Measurements from ENCODE around the gene NFATC3.

Gene NFATC3

DNA sequence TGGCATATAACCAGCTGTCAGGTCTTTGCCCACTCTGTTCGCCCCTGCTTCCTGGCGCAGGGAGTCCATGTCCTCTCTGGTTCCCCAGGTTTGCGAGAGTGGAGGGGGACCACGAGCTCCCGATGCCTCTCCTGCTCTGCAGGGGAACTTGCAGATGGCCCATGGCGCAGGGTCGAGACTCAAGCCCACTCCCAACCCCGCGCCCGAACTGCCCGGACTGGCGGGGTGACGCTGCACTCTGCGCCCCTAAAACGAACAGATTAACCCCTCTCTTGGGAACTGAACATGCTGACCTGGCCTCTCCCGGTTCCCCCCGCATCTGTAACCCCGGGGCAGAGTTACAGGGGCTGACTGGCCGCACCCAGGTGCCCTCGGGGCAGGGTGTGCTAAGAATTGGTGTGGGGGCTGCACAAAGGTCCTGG, 159.3 kb downstream of the NFATC3 start:
- no peak for DNase-seq (ENCODE audit: extremely low read depth, low read depth)
- H3K4me3 ChIP-seq (replicated peaks; ENCODE audit: low read depth, low read length), result peak overlapping the region; percentile 79
- TF ChIP-seq, protein P1, sequence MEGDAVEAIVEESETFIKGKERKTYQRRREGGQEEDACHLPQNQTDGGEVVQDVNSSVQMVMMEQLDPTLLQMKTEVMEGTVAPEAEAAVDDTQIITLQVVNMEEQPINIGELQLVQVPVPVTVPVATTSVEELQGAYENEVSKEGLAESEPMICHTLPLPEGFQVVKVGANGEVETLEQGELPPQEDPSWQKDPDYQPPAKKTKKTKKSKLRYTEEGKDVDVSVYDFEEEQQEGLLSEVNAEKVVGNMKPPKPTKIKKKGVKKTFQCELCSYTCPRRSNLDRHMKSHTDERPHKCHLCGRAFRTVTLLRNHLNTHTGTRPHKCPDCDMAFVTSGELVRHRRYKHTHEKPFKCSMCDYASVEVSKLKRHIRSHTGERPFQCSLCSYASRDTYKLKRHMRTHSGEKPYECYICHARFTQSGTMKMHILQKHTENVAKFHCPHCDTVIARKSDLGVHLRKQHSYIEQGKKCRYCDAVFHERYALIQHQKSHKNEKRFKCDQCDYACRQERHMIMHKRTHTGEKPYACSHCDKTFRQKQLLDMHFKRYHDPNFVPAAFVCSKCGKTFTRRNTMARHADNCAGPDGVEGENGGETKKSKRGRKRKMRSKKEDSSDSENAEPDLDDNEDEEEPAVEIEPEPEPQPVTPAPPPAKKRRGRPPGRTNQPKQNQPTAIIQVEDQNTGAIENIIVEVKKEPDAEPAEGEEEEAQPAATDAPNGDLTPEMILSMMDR (IDR thresholded peaks at IDR 0.05; ENCODE audit: low read depth, low read length, missing control alignments), result no peak

DNA sequence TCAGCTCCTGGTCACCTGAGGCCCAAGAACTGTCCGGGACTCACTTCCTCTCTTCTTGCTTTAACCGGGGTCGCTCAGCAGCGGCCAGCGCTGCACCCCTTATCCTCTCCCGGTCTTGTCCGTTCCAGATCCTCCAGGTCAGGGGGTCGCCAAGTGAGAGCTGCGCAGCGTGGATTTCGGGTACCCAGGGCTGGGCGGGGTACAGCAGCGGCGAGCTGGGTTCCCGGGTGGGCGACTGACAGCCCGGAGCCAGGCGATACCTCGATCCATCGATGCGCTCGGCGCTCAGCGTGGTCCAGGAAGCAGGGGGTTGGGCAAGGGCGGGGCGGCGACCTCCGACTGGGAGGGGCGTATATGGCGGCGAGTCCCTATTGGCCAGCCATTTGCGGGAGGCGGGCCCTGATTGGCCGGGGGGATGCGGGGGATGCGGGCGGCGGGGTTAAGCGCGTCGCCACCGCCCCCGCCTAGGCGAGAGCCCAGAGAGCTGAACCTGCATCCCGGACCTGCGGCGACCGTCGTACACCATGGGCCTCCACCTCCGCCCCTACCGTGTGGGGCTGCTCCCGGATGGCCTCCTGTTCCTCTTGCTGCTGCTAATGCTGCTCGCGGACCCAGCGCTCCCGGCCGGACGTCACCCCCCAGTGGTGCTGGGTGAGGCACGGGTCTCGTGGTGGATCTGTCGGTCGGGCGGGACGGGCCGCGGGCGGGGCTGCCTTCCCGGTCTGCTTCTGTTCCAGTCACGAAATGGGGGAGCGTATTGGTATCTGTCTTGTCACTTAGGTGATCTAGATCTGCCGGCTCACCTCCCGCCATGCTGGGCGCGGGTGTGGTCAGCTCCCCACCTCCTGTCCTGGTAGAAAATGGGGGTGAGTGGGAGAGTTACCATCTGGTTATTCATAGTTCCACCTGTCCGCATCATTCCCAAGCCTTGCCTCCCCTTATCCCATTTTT, 160.0 kb downstream of the NFATC3 start, which contains the start of gene PLA2G15:
PLA2G15 (plus strand) TSS at position 471 of the 951 bp plus-strand sequence; CDS start at position 525, 54 bp downstream.
- peak within 1 kb of the TSS; percentile 79 for H3K4me3 ChIP-seq (replicated peaks; ENCODE audit: low read depth, low read length)
- TF ChIP-seq, protein P1 (IDR thresholded peaks at IDR 0.05; ENCODE audit: low read depth, low read length, missing control alignments), result no peak
- peak; percentile 71 for DNase-seq (ENCODE audit: extremely low read depth, low read depth)

DNA sequence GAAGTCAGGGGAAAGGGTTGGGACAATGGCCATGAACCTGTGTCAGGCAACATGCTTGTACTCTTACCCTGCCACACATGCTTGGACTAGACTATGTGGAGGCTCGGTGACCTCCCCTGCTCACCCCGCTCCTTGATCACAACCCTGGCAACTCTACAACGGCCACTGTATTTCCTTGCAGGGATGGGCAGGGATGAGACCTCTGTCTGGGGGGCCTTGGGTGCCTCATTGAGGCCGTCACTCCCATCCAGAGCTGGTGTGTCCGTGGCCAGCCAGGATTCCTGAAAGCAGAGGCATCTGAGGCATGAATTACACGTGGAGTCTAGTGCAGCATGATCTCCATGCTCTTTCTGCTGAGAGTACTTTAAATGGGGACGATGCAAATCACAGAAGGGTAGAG, 161.0 kb downstream of the NFATC3 start:
- TF ChIP-seq, protein P1 (IDR thresholded peaks at IDR 0.05; ENCODE audit: low read depth, low read length, missing control alignments), result no peak
- DNase-seq (ENCODE audit: extremely low read depth, low read depth), result no peak
- peak overlapping the region; percentile 79 for H3K4me3 ChIP-seq (replicated peaks; ENCODE audit: low read depth, low read length)

DNA sequence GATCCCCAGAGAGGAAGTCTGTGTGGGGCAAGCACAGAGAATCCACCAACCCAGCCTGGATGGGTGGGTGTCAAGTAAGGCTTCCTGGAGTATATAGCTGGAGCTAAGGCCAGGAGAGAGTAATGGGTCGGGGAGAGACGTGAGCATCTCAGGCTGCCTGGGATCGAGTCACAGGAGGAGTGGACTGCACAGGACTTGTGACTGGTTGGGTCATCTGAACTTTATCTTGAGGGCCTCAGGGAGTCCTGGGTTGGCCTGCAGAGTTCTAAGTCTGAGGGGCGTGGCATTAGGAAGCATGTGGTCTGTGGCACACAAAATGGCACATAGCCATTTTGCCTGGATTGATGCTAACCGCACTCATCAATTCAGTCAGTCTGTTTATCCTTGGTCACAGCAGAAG, 161.5 kb downstream of the NFATC3 start:
- DNase-seq (ENCODE audit: extremely low read depth, low read depth), result no peak
- H3K4me3 ChIP-seq (replicated peaks; ENCODE audit: low read depth, low read length), result no peak overlapping the region

DNA sequence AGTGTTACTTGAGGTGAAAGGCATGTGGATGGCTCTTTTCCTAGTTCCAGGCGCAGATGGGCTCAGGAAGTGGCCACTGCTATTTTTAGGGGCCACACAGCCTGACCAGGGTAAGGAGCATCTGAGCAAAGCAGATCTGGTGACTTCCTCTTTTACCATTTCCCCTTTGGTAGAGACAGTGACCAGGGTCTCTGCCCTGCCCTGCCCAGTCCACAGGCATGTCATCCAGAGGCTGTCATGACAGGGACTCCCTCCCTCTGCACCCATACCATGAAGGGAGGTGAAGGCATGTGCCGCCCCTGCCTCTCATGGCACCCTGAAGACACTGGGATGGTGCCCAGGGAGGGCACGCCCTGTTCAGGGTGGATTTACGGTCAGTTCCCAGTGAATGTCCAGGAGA, 162.2 kb downstream of the NFATC3 start:
- TF ChIP-seq, protein P1 (IDR thresholded peaks at IDR 0.05; ENCODE audit: low read depth, low read length, missing control alignments), result no peak
- DNase-seq (ENCODE audit: extremely low read depth, low read depth), result no peak
- H3K4me3 ChIP-seq (replicated peaks; ENCODE audit: low read depth, low read length), result no peak overlapping the region

More for the DNA sequence above, 161.5 kb downstream of the NFATC3 start:
- TF ChIP-seq, protein P1 (IDR thresholded peaks at IDR 0.05; ENCODE audit: low read depth, low read length, missing control alignments), result no peak

DNA sequence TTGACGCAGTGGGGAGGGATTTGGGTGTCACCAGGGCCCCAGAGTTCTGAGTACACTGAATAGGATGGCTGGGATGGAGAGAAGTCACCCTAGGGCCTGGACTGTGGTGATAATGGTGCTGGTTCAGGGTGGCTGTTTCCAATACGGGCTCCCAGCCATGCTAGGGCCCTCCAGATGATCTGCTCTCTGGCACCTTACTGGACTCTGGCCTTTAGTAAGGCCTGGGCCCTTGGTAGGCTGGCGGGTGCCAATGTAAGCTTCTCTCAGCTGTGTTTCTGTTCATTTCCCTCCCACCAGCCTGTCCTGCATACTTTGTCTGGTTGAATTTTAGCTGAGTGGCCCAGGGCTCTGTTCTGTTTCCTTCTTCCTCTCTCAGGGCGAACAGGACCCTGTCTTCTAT, 162.8 kb downstream of the NFATC3 start:
- TF ChIP-seq, protein P1 (IDR thresholded peaks at IDR 0.05; ENCODE audit: low read depth, low read length, missing control alignments), result no peak
- no peak overlapping the region for H3K4me3 ChIP-seq (replicated peaks; ENCODE audit: low read depth, low read length)
- DNase-seq (ENCODE audit: extremely low read depth, low read depth), result no peak
